ENCODE results near the gene BOC. TPM values are rescaled to one million over a fixed set of nuclear protein-coding genes. Genes with fewer than 3 reads are reported as not detected.

BOC gene
- total and polyA plus RNA-seq, 8 donors: 4.9 to 19.5 (median 9.9) TPM

DNA sequence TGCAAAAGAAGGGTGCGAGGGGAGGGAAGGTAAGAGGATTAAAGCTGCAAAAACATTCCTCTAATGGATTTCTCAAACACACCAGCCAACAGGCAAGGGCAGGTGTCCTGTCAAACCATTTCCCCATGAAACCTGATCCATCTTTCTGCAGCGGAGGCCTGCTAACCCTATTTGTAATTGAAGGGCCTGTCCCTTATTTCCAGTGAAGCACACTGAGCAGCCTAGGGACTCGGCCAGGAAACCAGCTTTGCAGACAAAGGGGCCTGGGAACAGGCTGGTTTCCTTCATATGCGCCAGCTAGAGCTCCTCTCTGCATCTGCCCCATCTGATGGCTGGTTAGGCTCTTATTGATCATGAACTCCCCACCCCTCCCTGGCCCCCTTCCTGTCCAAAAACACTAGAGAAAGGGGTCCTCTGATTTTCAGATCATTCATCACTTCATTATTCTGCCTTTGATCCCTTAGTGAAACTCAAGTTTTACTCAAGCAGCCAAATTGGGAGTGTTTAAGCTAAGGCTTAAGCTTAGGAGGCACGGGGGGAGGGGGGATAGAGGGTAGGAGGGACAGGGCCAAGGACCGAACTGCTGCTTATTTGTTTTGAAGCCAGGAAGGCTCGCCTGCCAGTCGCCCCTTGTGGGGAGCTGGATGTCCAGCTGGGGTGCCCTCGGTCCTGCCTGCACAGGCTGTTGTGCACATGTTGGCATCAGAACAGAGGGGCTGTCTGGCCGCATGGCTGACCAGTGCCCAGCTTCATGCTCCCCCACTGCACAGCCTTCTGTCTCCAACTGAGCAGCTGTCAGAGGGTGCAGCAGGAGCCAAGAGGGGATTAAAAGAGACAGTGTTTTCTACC is 53.1 kb downstream of the BOC start:
- intact Hi-C loops (cut with DNase I): loop anchor here in 1 of 3 donors (5.0 kb wide), 1 partner anchor 47 kb away; no protein-coding TSS in a partner anchor
- H3K4me1 ChIP-seq: peaks cover 0 to 23% (median 22%) of the 10 kb centered on the region in 3 donors
- ATAC-seq (peak; percentile 62 to 80 (median 66)), DNase-seq (peak in 2 of 6 donors; percentile 43 to 56), FAIRE-seq (no peak)
- 64 to 65% methylated on average over 10 of the region's 10 CpGs for WGBS, 2 donors
- no peaks in the 10 kb centered on the region for H3K9me3 ChIP-seq
- H3K4me3 ChIP-seq: no peak overlapping the region
- H3K27ac ChIP-seq: peak overlapping the region in 1 of 4 donors; percentile 1
- TF ChIP-seq, protein P1, sequence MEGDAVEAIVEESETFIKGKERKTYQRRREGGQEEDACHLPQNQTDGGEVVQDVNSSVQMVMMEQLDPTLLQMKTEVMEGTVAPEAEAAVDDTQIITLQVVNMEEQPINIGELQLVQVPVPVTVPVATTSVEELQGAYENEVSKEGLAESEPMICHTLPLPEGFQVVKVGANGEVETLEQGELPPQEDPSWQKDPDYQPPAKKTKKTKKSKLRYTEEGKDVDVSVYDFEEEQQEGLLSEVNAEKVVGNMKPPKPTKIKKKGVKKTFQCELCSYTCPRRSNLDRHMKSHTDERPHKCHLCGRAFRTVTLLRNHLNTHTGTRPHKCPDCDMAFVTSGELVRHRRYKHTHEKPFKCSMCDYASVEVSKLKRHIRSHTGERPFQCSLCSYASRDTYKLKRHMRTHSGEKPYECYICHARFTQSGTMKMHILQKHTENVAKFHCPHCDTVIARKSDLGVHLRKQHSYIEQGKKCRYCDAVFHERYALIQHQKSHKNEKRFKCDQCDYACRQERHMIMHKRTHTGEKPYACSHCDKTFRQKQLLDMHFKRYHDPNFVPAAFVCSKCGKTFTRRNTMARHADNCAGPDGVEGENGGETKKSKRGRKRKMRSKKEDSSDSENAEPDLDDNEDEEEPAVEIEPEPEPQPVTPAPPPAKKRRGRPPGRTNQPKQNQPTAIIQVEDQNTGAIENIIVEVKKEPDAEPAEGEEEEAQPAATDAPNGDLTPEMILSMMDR (IDR thresholded peaks at IDR 0.05): no peak
- H3K27me3 ChIP-seq: no peaks in the 10 kb centered on the region
- H3K36me3 ChIP-seq: no peaks in the 10 kb centered on the region

DNA sequence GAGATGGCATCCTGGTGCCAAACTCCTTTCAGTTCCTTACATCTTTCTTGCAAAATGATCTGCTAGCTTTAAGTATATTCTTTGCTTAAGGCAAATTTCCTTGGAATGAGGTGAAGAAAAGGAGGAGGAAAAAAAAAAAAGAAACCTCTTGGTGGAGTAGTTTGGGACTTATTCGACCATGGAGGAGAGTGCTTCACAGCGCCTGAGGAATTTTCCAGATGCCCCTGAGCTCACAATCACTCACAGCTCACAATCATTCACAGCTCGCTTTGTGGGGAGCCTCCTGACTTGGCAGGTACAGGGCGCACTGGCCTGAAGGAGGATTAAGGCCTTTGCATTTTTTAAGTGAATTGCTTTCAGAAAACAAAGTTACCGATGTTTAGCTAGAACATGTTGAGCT is 53.9 kb downstream of the BOC start:
- TF ChIP-seq, protein P1 (IDR thresholded peaks at IDR 0.05): no peak
- ATAC-seq: no peak
- H3K4me1 ChIP-seq: peaks cover 0 to 25% (median 25%) of the 10 kb centered on the region in 3 donors
- FAIRE-seq: no peak
- 88% methylated on average over 5 of the region's 5 CpGs for whole genome bisulfite sequencing, 2 donors
- no peak overlapping the region for H3K27ac ChIP-seq
- H3K9me3 ChIP-seq: no peaks in the 10 kb centered on the region
- H3K36me3 ChIP-seq: no peaks in the 10 kb centered on the region
- intact Hi-C loops (cut with DNase I): loop anchor here in 1 of 3 donors (5.0 kb wide), 1 partner anchor 48 kb away; no protein-coding TSS in a partner anchor
- no peak for DNase-seq
- H3K27me3 ChIP-seq: no peaks in the 10 kb centered on the region
- no peak overlapping the region for H3K4me3 ChIP-seq

DNA sequence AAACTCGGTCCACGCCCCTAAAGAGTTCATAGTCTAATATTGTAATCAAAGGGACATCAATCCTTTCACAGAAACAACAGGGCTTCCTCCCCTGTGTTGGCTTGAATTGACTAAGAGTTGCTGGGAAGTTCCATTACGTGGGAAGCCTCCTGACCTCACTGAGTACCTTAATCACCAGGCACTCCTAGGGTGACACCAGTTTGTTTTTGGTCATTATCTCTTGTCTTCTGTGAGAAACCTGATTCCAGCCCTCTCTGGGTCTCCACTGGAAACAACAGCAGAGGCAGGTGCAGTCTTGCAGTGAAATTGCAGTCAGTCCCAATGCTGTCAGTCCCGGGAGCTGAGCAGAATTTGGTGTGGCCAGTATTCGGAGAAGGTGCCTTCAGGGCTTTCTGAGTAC is 55.4 kb downstream of the BOC start:
- H3K9me3 ChIP-seq: no peaks in the 10 kb centered on the region
- FAIRE-seq: no peak
- no peak overlapping the region for H3K4me3 ChIP-seq
- ATAC-seq: no peak
- peaks cover 0 to 32% (median 24%) of the 10 kb centered on the region in 3 donors for H3K4me1 ChIP-seq
- no peak for DNase-seq
- H3K27ac ChIP-seq: no peak overlapping the region
- no peaks in the 10 kb centered on the region for H3K36me3 ChIP-seq
- intact Hi-C loops (cut with DNase I): loop anchor here in 1 of 3 donors (5.0 kb wide), 1 partner anchor 49 kb away; no protein-coding TSS in a partner anchor
- H3K27me3 ChIP-seq: no peaks in the 10 kb centered on the region
- TF ChIP-seq, protein P1 (IDR thresholded peaks at IDR 0.05): no peak
- WGBS, 2 donors: 92% methylated on average over 5 of the region's 5 CpGs

DNA sequence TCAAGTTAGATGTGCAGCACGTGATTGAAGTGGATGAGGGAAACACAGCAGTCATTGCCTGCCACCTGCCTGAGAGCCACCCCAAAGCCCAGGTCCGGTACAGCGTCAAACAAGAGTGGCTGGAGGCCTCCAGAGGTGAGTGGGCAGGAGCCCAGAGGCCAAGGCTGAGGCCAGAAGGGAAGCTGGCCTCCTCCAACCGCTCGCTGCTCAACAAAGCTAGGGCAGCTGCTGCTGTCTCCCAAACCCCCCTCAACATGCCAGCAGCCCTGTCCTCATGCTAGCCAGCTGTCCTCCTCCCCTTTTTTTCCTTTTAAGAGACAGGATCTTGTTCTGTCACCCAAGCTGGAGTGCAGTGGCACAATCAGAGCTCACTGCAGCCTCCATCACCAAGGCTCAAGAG is 57.0 kb downstream of the BOC start:
- DNase-seq: no peak
- TF ChIP-seq, protein P1 (IDR thresholded peaks at IDR 0.05): no peak
- Histone ChIP-seq H3K9me3 (no peaks in the 10 kb centered on the region), H3K4me3 (no peak overlapping the region), H3K27me3 (no peaks in the 10 kb centered on the region), H3K27ac (no peak overlapping the region), H3K36me3 (no peaks in the 10 kb centered on the region), H3K4me1 (peaks cover 0 to 33% (median 18%) of the 10 kb centered on the region in 3 donors)
- intact Hi-C loops (cut with DNase I): loop anchor here in 1 of 3 donors (5.0 kb wide), 1 partner anchor 51 kb away; no protein-coding TSS in a partner anchor
- 94 to 95% methylated on average over 5 of the region's 5 CpGs for whole genome bisulfite sequencing, 2 donors
- no peak for ATAC-seq
- FAIRE-seq: no peak
